Stimulated activated CD4-positive, alpha-beta T cell treated with anti-CD3 and anti-CD28 coated beads, Interleukin-15, amount 100 ng/mL, for 1 hour (primary cell): ENCODE data around the gene ZNF155.
"Not testable (repeated sequence)": the region's sequence is repeated elsewhere in the genome, so short reads cannot be mapped to it uniquely, and the experiment has no call there.

Experiments used
- DNase-seq, 2 donors: peaks; one replicate each; pipeline ENCODE4 v3.0.0-alpha.2; 2020; ENCODE audit warnings: low read depth in 1 of 2, low spot score in 1 of 2

ZNF155 gene

GRCh38 chr19:43983912-43984686, at the start of gene ZNF155:
TSS of gene ZNF155 (plus strand) at chr19:43984188. CDS start at chr19:43988544, 4,356 bp downstream.
- DNase-seq = peak; percentile 36

GRCh38 chr19:43934985-43935708, 48.8 kb upstream of the ZNF155 start, which contains the start of gene ZNF45:
TSS of gene ZNF45 (minus strand) at chr19:43935282. CDS start at chr19:43922185, 13,097 bp downstream.
- peak; percentile 71 to 78 for DNase-seq

GRCh38 chr19:43936188-43936587, 47.8 kb upstream of the ZNF155 start:
- DNase-seq = no peak

- DNase-seq = no peak
These were observed 44.3 kb upstream of the ZNF155 start for GRCh38 chr19:43939557-43940260.

GRCh38 chr19:43940719-43941118, 43.3 kb upstream of the ZNF155 start:
- DNase-seq = no peak

- no peak for DNase-seq
These were observed 42.8 kb upstream of the ZNF155 start for GRCh38 chr19:43941209-43941608.

- not testable (repeated sequence) for DNase-seq
These were observed 36.6 kb upstream of the ZNF155 start for GRCh38 chr19:43947412-43947811.

- not testable (repeated sequence) for DNase-seq
These were observed 34.2 kb upstream of the ZNF155 start for GRCh38 chr19:43949803-43950202.

- peak; percentile 11 to 27 for DNase-seq
These were observed 32.9 kb upstream of the ZNF155 start, which contains the start of gene ZNF221 for GRCh38 chr19:43950834-43951645. TSS of gene ZNF221 (plus strand) at chr19:43951228. CDS start at chr19:43962727, 11,499 bp downstream.

- DNase-seq = no peak
These were observed 27.2 kb upstream of the ZNF155 start for GRCh38 chr19:43956827-43957226.

GRCh38 chr19:43957891-43958290, 26.1 kb upstream of the ZNF155 start:
- no peak for DNase-seq

GRCh38 chr19:43960411-43960810, 23.6 kb upstream of the ZNF155 start:
- DNase-seq = no peak

- DNase-seq = no peak
These were observed 17.8 kb upstream of the ZNF155 start for GRCh38 chr19:43966079-43966694.

GRCh38 chr19:43976732-43977131, 7.3 kb upstream of the ZNF155 start:
- no peak for DNase-seq

GRCh38 chr19:43983544-43983911, 460 bp upstream of the ZNF155 start:
- DNase-seq = no peak

GRCh38 chr19:43984687-43985000, 656 bp downstream of the ZNF155 start:
- DNase-seq = no peak

- DNase-seq = no peak
These were observed 13.8 kb downstream of the ZNF155 start for GRCh38 chr19:43997631-43998290.

GRCh38 chr19:44002212-44002565, 18.2 kb downstream of the ZNF155 start:
- DNase-seq = no peak

GRCh38 chr19:44002566-44003460, 18.8 kb downstream of the ZNF155 start, which contains the start of gene ZNF230:
TSS of gene ZNF230 (plus strand) at chr19:44002957. CDS start at chr19:44007079, 4,122 bp downstream.
- DNase-seq = peak; percentile 52 to 56
